Panc1 (cell line): ENCODE results near the gene SFT2D2.

ENCODE experiments used
- POLR2AphosphoS5 ChIP-seq: IDR thresholded peaks from 2 replicates; pipeline ENCODE4 v1.6.1; 2012; ENCODE audit warnings: mild to moderate bottlenecking, low read depth, low read length, moderate library complexity
- SIN3A ChIP-seq: IDR thresholded peaks from 2 replicates; pipeline ENCODE4 v1.6.1; 2012; ENCODE audit warnings: low read depth, mild to moderate bottlenecking, low read length, moderate library complexity, borderline replicate concordance; ENCODE audit not compliant: insufficient read depth
- TF ChIP-seq, protein P1 (sequence below): fragments of 450-650 bp; IDR thresholded peaks from 2 replicates; pipeline ENCODE4 v1.5.1; 2017; ENCODE audit warnings: mild to moderate bottlenecking
- TF ChIP-seq, protein P2 (sequence below), 2 experiments: IDR thresholded peaks; 2 replicates each; pipeline ENCODE4 v1.6.1; 2011 to 2012; ENCODE audit warnings: low read depth in 2 of 2, control low read depth in 1 of 2, low read length in 1 of 2, mild to moderate bottlenecking in 1 of 2, moderate library complexity in 1 of 2; ENCODE audit not compliant: insufficient read depth in 1 of 2

DNA sequence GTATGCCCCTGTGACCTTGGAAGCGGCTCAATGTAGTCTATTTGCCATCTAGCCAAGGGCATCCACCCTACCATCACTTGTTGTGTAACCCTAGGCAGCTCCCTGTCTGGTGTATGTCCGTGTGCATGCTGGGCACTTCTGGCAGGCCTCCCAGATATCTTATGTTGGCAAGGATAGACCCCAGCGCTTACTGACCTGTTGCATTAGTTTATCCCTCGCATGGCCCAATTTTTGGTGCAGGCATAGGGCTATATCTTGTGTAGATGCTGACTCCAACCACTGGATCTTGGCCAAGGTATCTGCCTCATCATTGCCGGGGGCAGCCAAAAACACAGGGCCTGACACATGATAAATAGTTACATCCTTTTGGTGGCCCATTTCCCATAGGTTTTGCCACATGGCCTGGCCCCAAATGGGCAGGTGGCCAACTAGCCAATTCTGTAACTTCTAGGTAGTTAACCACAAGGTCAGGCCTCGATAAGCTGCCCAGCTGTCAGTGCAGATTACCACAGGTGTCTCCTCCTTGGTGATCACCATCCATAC is 40.9 kb downstream of the SFT2D2 start:
- no peak for TF ChIP-seq POLR2AphosphoS5
- TF ChIP-seq, protein P1, sequence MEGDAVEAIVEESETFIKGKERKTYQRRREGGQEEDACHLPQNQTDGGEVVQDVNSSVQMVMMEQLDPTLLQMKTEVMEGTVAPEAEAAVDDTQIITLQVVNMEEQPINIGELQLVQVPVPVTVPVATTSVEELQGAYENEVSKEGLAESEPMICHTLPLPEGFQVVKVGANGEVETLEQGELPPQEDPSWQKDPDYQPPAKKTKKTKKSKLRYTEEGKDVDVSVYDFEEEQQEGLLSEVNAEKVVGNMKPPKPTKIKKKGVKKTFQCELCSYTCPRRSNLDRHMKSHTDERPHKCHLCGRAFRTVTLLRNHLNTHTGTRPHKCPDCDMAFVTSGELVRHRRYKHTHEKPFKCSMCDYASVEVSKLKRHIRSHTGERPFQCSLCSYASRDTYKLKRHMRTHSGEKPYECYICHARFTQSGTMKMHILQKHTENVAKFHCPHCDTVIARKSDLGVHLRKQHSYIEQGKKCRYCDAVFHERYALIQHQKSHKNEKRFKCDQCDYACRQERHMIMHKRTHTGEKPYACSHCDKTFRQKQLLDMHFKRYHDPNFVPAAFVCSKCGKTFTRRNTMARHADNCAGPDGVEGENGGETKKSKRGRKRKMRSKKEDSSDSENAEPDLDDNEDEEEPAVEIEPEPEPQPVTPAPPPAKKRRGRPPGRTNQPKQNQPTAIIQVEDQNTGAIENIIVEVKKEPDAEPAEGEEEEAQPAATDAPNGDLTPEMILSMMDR, result no peak
- no peak for TF ChIP-seq SIN3A
- TF ChIP-seq, protein P2, sequence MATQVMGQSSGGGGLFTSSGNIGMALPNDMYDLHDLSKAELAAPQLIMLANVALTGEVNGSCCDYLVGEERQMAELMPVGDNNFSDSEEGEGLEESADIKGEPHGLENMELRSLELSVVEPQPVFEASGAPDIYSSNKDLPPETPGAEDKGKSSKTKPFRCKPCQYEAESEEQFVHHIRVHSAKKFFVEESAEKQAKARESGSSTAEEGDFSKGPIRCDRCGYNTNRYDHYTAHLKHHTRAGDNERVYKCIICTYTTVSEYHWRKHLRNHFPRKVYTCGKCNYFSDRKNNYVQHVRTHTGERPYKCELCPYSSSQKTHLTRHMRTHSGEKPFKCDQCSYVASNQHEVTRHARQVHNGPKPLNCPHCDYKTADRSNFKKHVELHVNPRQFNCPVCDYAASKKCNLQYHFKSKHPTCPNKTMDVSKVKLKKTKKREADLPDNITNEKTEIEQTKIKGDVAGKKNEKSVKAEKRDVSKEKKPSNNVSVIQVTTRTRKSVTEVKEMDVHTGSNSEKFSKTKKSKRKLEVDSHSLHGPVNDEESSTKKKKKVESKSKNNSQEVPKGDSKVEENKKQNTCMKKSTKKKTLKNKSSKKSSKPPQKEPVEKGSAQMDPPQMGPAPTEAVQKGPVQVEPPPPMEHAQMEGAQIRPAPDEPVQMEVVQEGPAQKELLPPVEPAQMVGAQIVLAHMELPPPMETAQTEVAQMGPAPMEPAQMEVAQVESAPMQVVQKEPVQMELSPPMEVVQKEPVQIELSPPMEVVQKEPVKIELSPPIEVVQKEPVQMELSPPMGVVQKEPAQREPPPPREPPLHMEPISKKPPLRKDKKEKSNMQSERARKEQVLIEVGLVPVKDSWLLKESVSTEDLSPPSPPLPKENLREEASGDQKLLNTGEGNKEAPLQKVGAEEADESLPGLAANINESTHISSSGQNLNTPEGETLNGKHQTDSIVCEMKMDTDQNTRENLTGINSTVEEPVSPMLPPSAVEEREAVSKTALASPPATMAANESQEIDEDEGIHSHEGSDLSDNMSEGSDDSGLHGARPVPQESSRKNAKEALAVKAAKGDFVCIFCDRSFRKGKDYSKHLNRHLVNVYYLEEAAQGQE (IDR thresholded peaks at IDR 0.05; ENCODE audit: insufficient read depth in 1 of 2, low read depth in 2 of 2, low read length in 1 of 2), result no peak
